Ammon's horn (tissue), 1 donor: ENCODE results near the gene DCDC2C.
A peak's percentile ranks its signal among the peaks of the same experiment; 100 is the strongest.
"Not testable (repeated sequence)": the region's sequence is repeated elsewhere in the genome, so short reads cannot be mapped to it uniquely, and the experiment has no call there.

Source experiments
- DNase-seq: peaks from one replicate; pipeline ENCODE4 v3.0.0-alpha.2; 2016; ENCODE audit warnings: low spot score

Gene DCDC2C

GRCh38 chr2:3771576-3771975, 68.2 kb downstream of the DCDC2C start:
- no peak for DNase-seq

- DNase-seq: no peak
Observed at GRCh38 chr2:3774336-3774735, 71.0 kb downstream of the DCDC2C start.

GRCh38 chr2:3776311-3776710, 72.9 kb downstream of the DCDC2C start:
- DNase-seq: no peak

GRCh38 chr2:3777966-3778365, 74.6 kb downstream of the DCDC2C start:
- DNase-seq: no peak

DNA sequence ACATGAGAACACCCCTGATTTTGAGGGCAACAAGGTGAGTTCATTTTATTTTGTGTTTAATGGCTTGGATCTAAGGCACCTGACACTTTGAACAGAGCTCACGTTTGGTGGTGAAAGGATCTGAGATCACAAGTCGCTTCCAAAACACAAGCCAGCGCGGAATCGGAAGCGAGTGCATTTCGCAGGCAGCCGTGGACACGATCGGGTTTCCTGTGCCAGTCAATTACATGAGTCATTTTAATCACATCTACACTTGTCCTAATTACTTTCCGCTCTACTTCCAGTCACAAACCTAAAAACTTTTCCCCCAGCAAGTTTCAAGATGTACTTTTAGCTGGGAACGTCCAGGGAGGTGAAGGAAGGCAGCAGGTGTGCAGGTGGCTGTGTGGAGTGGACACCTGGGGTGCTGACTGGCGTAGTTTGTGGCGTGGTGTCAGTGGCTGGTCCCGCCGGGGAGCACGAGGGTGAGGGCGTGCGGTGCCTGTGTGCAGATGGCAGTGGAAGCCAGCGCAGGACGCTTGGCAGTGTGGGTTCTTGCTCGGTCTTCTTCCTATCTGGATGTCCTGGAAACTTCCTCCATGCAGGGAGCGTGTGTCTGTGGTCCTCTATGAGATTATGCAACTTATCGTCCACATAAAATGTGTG, 75.6 kb downstream of the DCDC2C start:
- DNase-seq: no peak

- DNase-seq: no peak
Observed at GRCh38 chr2:3779496-3780049, 76.2 kb downstream of the DCDC2C start.

DNA sequence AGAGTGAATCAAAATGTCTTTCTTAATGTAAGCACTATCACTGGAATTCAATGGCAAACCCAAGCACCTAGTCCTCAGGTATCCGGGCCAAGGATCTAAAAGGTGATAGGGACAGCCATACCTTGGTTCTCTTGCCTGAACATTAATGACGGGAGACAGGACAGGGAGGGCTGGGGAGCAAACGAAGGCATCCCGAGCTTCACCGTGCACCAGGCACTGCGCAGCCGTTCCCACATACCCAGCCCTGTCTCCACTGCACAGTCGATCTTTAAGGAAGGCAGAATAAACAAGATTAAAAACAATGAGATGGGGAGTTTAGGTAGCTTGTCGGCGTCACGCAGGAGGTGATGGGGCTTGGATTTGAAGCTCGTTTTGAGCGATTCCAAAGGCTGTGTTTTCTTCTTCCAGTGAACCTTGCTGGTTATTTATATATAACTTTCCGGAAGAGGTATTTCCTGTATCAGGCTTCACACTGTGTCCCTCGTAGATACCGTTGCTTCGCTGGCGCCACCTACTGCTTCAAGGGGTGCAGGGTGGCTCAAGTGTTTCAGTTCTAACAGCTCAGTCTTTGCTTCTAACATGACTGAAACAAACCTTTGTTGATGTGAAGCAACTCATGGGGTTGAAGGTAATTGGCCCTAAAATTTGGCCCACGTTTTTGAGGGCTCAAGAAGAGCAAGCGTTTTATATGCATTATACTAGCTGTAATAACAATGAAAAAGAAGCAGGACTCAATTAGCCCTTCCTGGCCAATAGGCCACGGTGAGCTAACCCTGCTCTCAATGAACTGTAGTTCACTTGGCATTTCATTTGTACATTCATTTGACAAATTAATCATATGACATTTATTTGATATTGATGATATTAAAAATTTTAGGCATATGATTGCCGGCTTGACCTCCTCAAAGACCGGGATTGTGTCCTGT, 77.4 kb downstream of the DCDC2C start:
- DNase-seq: peak; percentile 49

- no peak for DNase-seq
Observed at GRCh38 chr2:3784731-3785130, 81.4 kb downstream of the DCDC2C start.

- DNase-seq: no peak
Observed at GRCh38 chr2:3785220-3785889, 82.0 kb downstream of the DCDC2C start.

DNA sequence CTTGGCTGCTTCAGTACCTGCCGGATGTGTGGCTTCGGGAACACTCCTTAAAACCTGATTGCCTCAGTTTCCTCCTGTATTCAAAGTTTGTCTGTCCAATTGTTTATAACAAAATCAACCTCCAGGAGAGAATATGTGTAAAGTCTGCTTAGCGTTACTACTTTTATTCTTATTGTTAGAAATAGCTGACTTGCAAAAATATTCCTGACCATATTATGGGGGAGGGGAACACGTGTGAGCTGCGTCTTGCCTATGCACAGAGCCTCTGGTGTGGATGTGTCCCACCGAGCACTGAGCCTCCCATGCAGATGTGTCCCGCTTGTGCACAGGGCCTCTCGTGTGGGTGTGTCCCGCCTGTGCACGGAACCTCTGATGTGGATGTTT, 82.5 kb downstream of the DCDC2C start:
- DNase-seq: no peak

GRCh38 chr2:3787768-3788167, 84.4 kb downstream of the DCDC2C start:
- no peak for DNase-seq

GRCh38 chr2:3789256-3789655, 85.9 kb downstream of the DCDC2C start:
- DNase-seq: no peak

DNA sequence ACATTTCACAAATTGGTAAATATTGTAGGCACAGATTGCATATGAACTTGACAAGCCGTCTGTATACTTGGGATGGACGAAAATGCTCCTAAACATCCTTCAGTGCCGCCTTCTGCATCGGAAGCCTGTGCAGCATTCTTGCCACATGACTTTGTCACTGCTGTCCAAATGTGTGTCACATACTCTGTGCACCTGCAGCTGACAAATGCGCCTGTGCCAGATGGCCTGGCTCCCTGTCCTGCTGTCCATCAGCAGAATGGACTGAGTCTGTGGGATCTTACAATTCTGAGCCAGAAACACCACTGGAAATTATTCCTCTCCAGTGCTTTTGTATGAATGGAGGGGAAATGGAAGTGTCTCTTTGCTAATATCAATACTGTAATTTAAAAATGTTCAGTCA, 89.9 kb downstream of the DCDC2C start:
- DNase-seq: no peak

DNA sequence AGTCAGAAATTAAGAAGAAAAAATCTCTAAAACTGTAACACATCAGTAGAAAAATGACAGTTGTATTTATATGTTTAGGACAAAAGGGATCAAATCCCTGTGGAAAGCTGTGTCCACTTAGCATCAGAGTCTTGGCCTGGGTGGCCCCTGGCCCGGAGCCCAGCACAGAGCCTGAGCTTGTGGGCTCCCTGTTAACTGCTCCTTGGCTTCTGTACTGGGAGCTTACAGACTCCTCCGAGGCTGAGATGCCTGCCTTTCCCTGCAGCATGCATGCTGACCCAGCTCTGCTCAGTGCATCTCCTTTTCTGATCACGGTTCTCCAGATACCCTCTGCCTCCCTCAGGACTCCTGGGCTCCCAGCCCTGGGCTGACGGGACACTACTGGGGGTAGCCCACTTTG, 98.1 kb downstream of the DCDC2C start:
- DNase-seq: no peak

DNA sequence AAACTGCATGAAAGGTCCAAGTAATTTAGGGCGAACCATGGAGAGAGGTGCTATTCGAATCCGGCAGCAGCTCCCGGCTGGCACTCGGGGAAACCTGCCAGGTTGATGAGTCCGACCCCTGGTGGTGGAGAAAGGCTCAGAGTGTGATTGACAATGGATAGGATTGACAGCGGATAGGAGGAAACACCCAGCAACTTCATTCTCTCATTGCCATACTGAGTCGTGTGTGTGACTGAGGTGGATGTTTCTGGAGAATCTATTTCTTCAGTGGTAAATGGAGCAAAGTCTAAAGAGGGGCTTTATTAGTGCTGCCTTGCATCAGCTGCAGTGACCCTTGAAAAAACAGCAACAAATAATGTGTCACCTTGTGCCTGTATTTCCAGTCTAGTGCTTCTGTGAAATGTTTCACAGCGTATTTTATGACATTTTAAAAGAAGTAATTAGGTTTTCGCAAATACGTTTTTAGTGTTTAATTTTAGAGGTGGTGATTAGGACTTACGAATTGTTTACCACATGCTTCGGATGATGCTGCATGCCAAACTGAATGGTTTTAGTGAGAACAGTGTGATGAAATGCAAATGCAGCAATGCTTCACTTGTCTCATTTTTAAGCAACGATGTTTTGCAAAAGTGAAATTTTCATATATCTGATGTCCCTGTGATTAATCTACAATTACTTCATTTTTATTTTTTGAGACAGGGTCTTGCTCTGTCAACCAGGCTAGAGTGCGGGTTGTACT, 102.0 kb downstream of the DCDC2C start:
- no peak for DNase-seq

DNA sequence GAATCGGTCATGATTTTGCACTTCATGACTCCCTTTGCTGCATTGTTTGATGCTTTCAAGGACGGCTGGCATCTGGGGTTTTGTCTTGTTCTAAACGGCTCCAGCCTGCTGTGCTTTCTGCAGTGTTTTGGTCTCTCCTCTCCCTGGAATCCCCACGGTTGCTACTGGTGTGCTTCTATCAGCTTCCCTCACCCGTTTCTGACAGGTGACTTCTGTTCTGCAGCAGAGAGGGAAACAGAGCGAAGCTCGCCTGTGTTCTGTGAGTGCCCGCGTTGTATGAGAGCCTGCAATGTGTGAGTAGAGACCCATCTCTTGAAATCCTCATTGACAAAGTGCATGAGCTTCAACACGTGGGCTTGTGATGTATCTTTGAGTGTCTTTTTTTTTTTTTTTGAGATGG, 102.8 kb downstream of the DCDC2C start:
- peak; percentile 18 for DNase-seq

DNA sequence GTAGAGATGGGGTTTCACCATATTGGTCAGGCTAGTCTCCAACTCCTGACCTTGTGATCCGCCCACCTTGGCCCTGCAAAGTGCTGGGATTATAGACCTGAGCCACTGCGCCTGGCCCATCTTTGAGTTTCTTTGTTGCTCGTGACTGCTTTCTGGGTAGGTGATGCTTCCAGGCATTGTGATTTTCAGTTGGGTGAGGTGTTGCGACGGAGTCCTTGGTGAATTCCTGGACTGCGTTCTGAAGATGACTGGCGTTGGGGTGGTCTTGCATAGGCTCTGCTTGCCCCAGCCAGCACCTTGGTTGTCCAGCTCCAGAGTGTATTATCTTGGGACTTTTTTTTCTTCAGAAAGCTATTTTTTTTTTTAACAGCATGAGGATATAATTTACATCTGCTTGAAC, 103.4 kb downstream of the DCDC2C start:
- DNase-seq: no peak

DNA sequence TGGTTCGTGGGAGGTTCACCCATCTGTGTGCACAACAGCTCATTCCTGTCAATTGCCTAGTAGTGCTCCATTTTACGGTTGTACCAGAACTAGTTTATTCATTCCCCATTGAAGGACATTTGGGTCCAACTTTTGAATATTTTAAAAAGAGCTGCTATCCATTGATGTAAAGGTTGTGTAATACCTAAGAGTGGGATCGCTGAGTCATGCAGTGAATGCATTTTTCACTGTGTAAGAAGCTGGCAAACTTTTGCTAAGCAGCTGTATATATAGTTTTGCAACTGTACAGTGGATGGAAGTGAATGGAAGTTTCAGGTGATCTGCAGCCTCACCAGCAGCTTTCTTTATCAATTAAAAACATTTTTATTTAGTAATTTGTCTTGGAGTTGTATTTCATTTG, 104.5 kb downstream of the DCDC2C start:
- peak; percentile 58 for DNase-seq

- no peak for DNase-seq
Observed at GRCh38 chr2:3814706-3815245, 111.4 kb downstream of the DCDC2C start.

DNA sequence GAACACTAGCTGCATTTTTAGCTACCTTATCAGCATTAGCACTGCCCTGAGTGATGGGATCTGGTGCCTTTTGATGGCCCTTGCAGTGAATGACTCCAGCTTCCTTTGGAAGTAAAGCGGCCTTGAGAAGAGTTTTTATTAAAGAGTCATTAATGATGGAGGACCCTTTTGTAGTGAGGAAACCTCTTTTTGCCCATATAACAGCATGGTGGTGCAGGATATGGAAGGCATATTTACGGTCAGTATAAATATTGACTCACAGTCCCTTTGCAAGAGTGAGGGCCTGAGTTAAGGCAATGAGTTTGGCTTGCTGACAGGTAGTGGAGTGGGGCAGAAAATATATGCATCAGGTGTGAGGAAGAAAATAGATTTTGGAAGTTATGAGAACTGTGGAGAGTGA, 113.8 kb downstream of the DCDC2C start:
- not testable (repeated sequence) for DNase-seq

DNA sequence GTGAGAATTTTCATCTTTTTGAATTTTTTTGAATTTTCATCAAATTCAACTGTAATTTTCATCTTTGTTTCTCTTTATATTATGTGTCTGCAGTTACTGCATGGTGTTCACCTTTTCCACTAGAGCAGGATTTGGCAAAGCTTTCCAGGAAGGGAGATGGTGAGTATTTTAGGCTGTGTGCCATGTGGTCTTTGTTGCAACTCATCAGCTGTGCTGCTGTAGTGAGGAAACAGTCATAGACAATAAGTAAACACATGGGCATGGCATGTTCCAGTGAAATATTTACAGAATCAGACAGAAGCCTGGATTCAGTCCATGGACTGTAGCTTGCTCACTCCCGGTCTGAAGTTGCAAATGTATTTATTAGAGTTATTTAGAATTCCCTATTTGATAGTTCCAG, 120.4 kb downstream of the DCDC2C start:
- DNase-seq: no peak
